Naive thymus-derived CD8-positive, alpha-beta T cell (primary cell): ENCODE data around the gene LIN37. TPM values are rescaled to one million over a fixed set of nuclear protein-coding genes. Genes with fewer than 3 reads are reported as not detected.

Experiments
- ATAC-seq, 2 donors: fragments of 150-1000 bp; cut with Tn5 transposase in 1 of 2; sonication (Bioruptor Pico), chemical (Tn5 transposase) in 1 of 2; 1 replicate in 1 of 2; 2 replicates in 1 of 2; pipeline ENCODE4 v1.10.0; 2021; ENCODE audit warnings: mild to moderate bottlenecking in 2 of 2, moderate library complexity in 2 of 2
- POLR2A ChIA-PET: fragments of 350-600 bp; sonication (Branson Sonifier 250); formaldehyde crosslinking; loops from one replicate; lab custom pipeline; 2021; ENCODE audit warnings: antibody characterized with exemption; lab: Charles Lee
- DNase-seq, 10 donors: peaks; one replicate each; pipeline versions ENCODE4 v3.0.0 to v3.0.0-alpha.2; 2020 to 2022
- H3K27ac Mint-ChIP-seq, 10 donors: one replicate each; pipeline ENCODE4 v1.8.0; 2020 to 2022; ENCODE audit warnings: mild to moderate bottlenecking in 10 of 10, mixed read lengths in 10 of 10, moderate library complexity in 4 of 10, inconsistent platforms in 1 of 10
- H3K27me3 Mint-ChIP-seq, 5 donors: one replicate each; pipeline ENCODE4 v1.8.0; 2021 to 2022; ENCODE audit warnings: mixed read lengths in 5 of 5
- H3K36me3 Mint-ChIP-seq, 3 donors: one replicate each; pipeline ENCODE4 v1.8.0; 2020 to 2022; ENCODE audit warnings: mixed read lengths in 3 of 3, mild to moderate bottlenecking in 2 of 3, inconsistent platforms in 1 of 3
- H3K4me1 Mint-ChIP-seq, 4 donors: one replicate each; pipeline ENCODE4 v1.8.0; 2021 to 2022; ENCODE audit warnings: mixed read lengths in 4 of 4
- H3K4me3 Mint-ChIP-seq, 10 donors: one replicate each; pipeline ENCODE4 v1.8.0; 2020 to 2022; ENCODE audit warnings: mild to moderate bottlenecking in 10 of 10, mixed read lengths in 10 of 10, moderate library complexity in 6 of 10, inconsistent platforms in 1 of 10
- H3K9me3 Mint-ChIP-seq, 9 donors: one replicate each; pipeline ENCODE4 v1.8.0; 2020 to 2022; ENCODE audit warnings: mixed read lengths in 9 of 9, mild to moderate bottlenecking in 3 of 9, inconsistent platforms in 1 of 9, moderate library complexity in 1 of 9
- polyA plus RNA-seq, 3 donors: library from polyadenylated mRNA; unstranded; fragments of 300-500 nt; fragmentation: Illumina TruSeq; gene quantifications; one replicate each; pipeline ENCODE4 v1.2.3, GENCODE V29; 2021
- total RNA-seq, 8 experiments: library from RNA in 2 of 8; stranded (reverse) in 2 of 8; gene quantifications; one replicate each; pipeline ENCODE4 v1.2.3 and lab custom pipeline; 2021 to 2026

Gene LIN37
- total and polyA plus RNA-seq, 5 experiments from 2014 or later: 5.4 to 16.6 (median 14.0) TPM

GRCh38 chr19:35730326-35730725 is 18.1 kb upstream of the LIN37 start:
- Mint-ChIP-seq H3K9me3 (no peaks in the 10 kb centered on the region), H3K4me1 (peaks cover 0 to 18% (median 12%) of the 10 kb centered on the region in 4 donors), H3K27me3 (no peaks in the 10 kb centered on the region), H3K27ac (peak overlapping the region in 1 of 10 donors; percentile 28), H3K4me3 (no peak overlapping the region), H3K36me3 (peaks cover 0 to 78% (median 18%) of the 10 kb centered on the region in 3 donors)
- no peak for ATAC-seq
- no peak for DNase-seq
- POLR2A ChIA-PET: interaction anchor here (0.9 kb wide), 1 partner anchor 10 kb away, joined by 3 read pairs; no protein-coding TSS in a partner anchor

GRCh38 chr19:35731353-35731752 is 17.0 kb upstream of the LIN37 start:
- no peaks in the 10 kb centered on the region for H3K9me3 Mint-ChIP-seq
- H3K27me3 Mint-ChIP-seq: no peaks in the 10 kb centered on the region
- peak overlapping the region in 3 of 10 donors; percentile 56 to 84 (median 77) for H3K27ac Mint-ChIP-seq
- ATAC-seq (no peak), DNase-seq (no peak)
- peak overlapping the region in 1 of 10 donors; percentile 40 for H3K4me3 Mint-ChIP-seq
- POLR2A ChIA-PET: interaction anchor here (1.6 kb wide), 1 partner anchor 9 kb away, joined by 10 read pairs; no protein-coding TSS in a partner anchor
- H3K4me1 Mint-ChIP-seq: peaks cover 0 to 20% (median 18%) of the 10 kb centered on the region in 4 donors
- H3K36me3 Mint-ChIP-seq: peaks cover 0 to 75% (median 11%) of the 10 kb centered on the region in 3 donors

GRCh38 chr19:35731779-35732405 is 16.5 kb upstream of the LIN37 start:
- Mint-ChIP-seq H3K9me3 (no peaks in the 10 kb centered on the region), H3K27ac (no peak overlapping the region), H3K4me3 (no peak overlapping the region), H3K4me1 (peaks cover 2 to 26% (median 21%) of the 10 kb centered on the region in 4 donors), H3K27me3 (no peaks in the 10 kb centered on the region), H3K36me3 (peaks cover 0 to 73% (median 11%) of the 10 kb centered on the region in 3 donors)
- POLR2A ChIA-PET: interaction anchor here (0.6 to 1.6 kb wide), 3 partner anchors 9 to 79 kb away, joined by 3 to 10 read pairs (median 5); no protein-coding TSS in a partner anchor
- DNase-seq (no peak), ATAC-seq (no peak)

GRCh38 chr19:35732540-35733179 is 15.7 kb upstream of the LIN37 start:
- Mint-ChIP-seq H3K4me3 (no peak overlapping the region), H3K4me1 (peaks cover 7 to 32% (median 25%) of the 10 kb centered on the region in 4 donors), H3K27me3 (no peaks in the 10 kb centered on the region), H3K9me3 (no peaks in the 10 kb centered on the region), H3K36me3 (peaks cover 0 to 71% (median 11%) of the 10 kb centered on the region in 3 donors), H3K27ac (no peak overlapping the region)
- POLR2A ChIA-PET: interaction anchor here (0.6 to 1.6 kb wide), 3 partner anchors 8 to 80 kb away, joined by 3 to 10 read pairs (median 5); no protein-coding TSS in a partner anchor
- ATAC-seq (no peak), DNase-seq (no peak)

- ATAC-seq (no peak), DNase-seq (no peak)
- Mint-ChIP-seq H3K9me3 (no peaks in the 10 kb centered on the region), H3K27me3 (no peaks in the 10 kb centered on the region), H3K27ac (peak overlapping the region in 8 of 10 donors; percentile 20 to 83 (median 63)), H3K4me1 (peaks cover 7 to 32% (median 24%) of the 10 kb centered on the region in 4 donors), H3K4me3 (no peak overlapping the region), H3K36me3 (peaks cover 0 to 64% (median 11%) of the 10 kb centered on the region in 3 donors)
- POLR2A ChIA-PET: interaction anchor here (1.1 kb wide), 2 partner anchors 12 to 121 kb away, joined by 3 to 5 read pairs; partner anchors contain the start of genes HAUS5, PSENEN and U2AF1L4
Measured at GRCh38 chr19:35733180-35734125, 14.9 kb upstream of the LIN37 start.

GRCh38 chr19:35734273-35734672 is 14.1 kb upstream of the LIN37 start:
- Mint-ChIP-seq H3K27ac (peak overlapping the region in 8 of 10 donors; percentile 20 to 89 (median 74)), H3K36me3 (peaks cover 0 to 61% (median 6%) of the 10 kb centered on the region in 3 donors), H3K27me3 (no peaks in the 10 kb centered on the region), H3K4me1 (peaks cover 11 to 36% (median 28%) of the 10 kb centered on the region in 4 donors), H3K9me3 (no peaks in the 10 kb centered on the region), H3K4me3 (no peak overlapping the region)
- no peak for ATAC-seq
- POLR2A ChIA-PET: interaction anchor here (1.1 kb wide), 2 partner anchors 11 to 121 kb away, joined by 3 to 5 read pairs; partner anchors contain the start of genes HAUS5, PSENEN and U2AF1L4
- DNase-seq: no peak

- Mint-ChIP-seq H3K27me3 (no peaks in the 10 kb centered on the region), H3K9me3 (no peaks in the 10 kb centered on the region), H3K36me3 (peaks cover 0 to 55% (median 5%) of the 10 kb centered on the region in 3 donors), H3K4me3 (no peak overlapping the region), H3K27ac (peak overlapping the region in 4 of 10 donors; percentile 53 to 89 (median 77)), H3K4me1 (peaks cover 17 to 41% (median 31%) of the 10 kb centered on the region in 4 donors)
- POLR2A ChIA-PET: interaction anchor here (1.7 kb wide), 1 partner anchor 33 kb away, joined by 4 read pairs; no protein-coding TSS in a partner anchor
- DNase-seq (no peak), ATAC-seq (no peak)
Measured at GRCh38 chr19:35734889-35735288, 13.5 kb upstream of the LIN37 start.

- DNase-seq (peak in 1 of 10 donors; percentile 27), ATAC-seq (no peak)
- no peaks in the 10 kb centered on the region for H3K9me3 Mint-ChIP-seq
- POLR2A ChIA-PET: interaction anchor here (0.6 to 1.6 kb wide), 7 partner anchors 10 to 219 kb away, joined by 3 to 5 read pairs (median 4); partner anchors contain the start of gene LIN37
- H3K36me3 Mint-ChIP-seq: peaks cover under 1 to 36% (median under 1%) of the 10 kb centered on the region in 3 donors
- H3K4me1 Mint-ChIP-seq: peaks cover 25 to 52% (median 40%) of the 10 kb centered on the region in 4 donors
- peak overlapping the region in 8 of 10 donors; percentile 24 to 89 (median 82) for H3K27ac Mint-ChIP-seq
- peak overlapping the region in 2 of 10 donors; percentile 55 for H3K4me3 Mint-ChIP-seq
- H3K27me3 Mint-ChIP-seq: no peaks in the 10 kb centered on the region
Measured at GRCh38 chr19:35736913-35737886, 11.2 kb upstream of the LIN37 start.

GRCh38 chr19:35738021-35738886 is 10.1 kb upstream of the LIN37 start:
- POLR2A ChIA-PET: interaction anchor here (1.1 to 1.6 kb wide), 2 partner anchors 10 to 11 kb away, joined by 4 to 5 read pairs; partner anchors contain the start of gene LIN37
- DNase-seq (no peak), ATAC-seq (no peak)
- peak overlapping the region in 7 of 10 donors; percentile 6 to 96 (median 26) for H3K4me3 Mint-ChIP-seq
- no peaks in the 10 kb centered on the region for H3K9me3 Mint-ChIP-seq
- peaks cover 32 to 61% (median 49%) of the 10 kb centered on the region in 4 donors for H3K4me1 Mint-ChIP-seq
- peak overlapping the region in 5 of 10 donors; percentile 38 to 80 (median 63) for H3K27ac Mint-ChIP-seq
- peaks cover 4 to 38% (median 5%) of the 10 kb centered on the region in 3 donors for H3K36me3 Mint-ChIP-seq
- H3K27me3 Mint-ChIP-seq: no peaks in the 10 kb centered on the region

- DNase-seq: no peak
- Mint-ChIP-seq H3K4me3 (peak overlapping the region in 8 of 10 donors; percentile 6 to 96 (median 57)), H3K27ac (peak overlapping the region in 4 of 10 donors; percentile 55 to 80 (median 68)), H3K27me3 (no peaks in the 10 kb centered on the region), H3K4me1 (peaks cover 32 to 63% (median 54%) of the 10 kb centered on the region in 4 donors), H3K36me3 (peaks cover 4 to 38% (median 5%) of the 10 kb centered on the region in 3 donors), H3K9me3 (no peaks in the 10 kb centered on the region)
- POLR2A ChIA-PET: interaction anchor here (2.6 kb wide), 1 partner anchor 19 kb away, joined by 26 read pairs; no protein-coding TSS in a partner anchor
- no peak for ATAC-seq
Measured at GRCh38 chr19:35738887-35739229, 9.5 kb upstream of the LIN37 start.
